ENCODE results near the gene TNIP1. TPM values are rescaled to one million over a fixed set of nuclear protein-coding genes. Genes with fewer than 3 reads are reported as not detected.

The TNIP1 gene
- total RNA-seq, 2 experiments from 2014 or later, result 197 to 206 TPM

GRCh38 chr5:151108566-151108965 is 27.7 kb upstream of the TNIP1 start:
- CTCF ChIA-PET, result interaction anchor here (0.8 to 1.3 kb wide), 3 partner anchors 17 to 57 kb away, joined by 3 to 4 read pairs (median 3); no protein-coding TSS in a partner anchor
- POLR2A ChIA-PET, result no interaction called here

GRCh38 chr5:151107738-151108520 is 27.1 kb upstream of the TNIP1 start:
- CTCF ChIA-PET, result interaction anchor here (0.8 to 1.3 kb wide), 2 partner anchors 18 to 57 kb away, joined by 3 to 4 read pairs; no protein-coding TSS in a partner anchor
- POLR2A ChIA-PET, result no interaction called here

DNA sequence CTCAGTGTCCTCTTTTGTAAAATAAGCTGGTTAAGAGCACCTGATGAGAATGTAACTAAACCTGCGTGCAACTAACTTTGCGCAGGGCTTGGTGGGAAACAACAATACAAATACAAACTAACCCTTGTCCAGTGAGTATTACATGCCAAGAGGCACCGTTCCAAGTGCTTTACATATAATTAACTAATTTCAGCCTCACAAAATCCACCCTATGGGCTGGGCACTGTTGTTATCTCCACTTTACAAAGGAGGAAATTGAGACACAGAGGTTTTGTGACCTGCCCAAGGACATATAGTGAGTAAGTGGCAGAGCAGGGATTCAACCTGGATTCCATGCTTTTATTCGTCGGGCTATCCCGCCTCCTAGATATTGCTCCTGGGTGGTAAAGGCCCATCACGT is 26.2 kb upstream of the TNIP1 start:
- CTCF ChIA-PET, result interaction anchor here (1.7 to 2.0 kb wide), 2 partner anchors 8 to 19 kb away, joined by 7 to 8 read pairs; no protein-coding TSS in a partner anchor
- POLR2A ChIA-PET, result no interaction called here

GRCh38 chr5:151106509-151106908 is 25.7 kb upstream of the TNIP1 start:
- ChIA-PET CTCF (interaction anchor here (1.7 to 2.0 kb wide), 2 partner anchors 9 to 20 kb away, joined by 7 to 8 read pairs; no protein-coding TSS in a partner anchor), POLR2A (no interaction called here)

- POLR2A ChIA-PET, result no interaction called here
- CTCF ChIA-PET, result interaction anchor here (1.7 to 2.0 kb wide), 2 partner anchors 9 to 20 kb away, joined by 7 to 8 read pairs; no protein-coding TSS in a partner anchor
Observed at GRCh38 chr5:151106043-151106442, 25.2 kb upstream of the TNIP1 start.

GRCh38 chr5:151105561-151105960 is 24.7 kb upstream of the TNIP1 start:
- CTCF ChIA-PET, result interaction anchor here (1.7 to 2.0 kb wide), 2 partner anchors 10 to 21 kb away, joined by 7 to 8 read pairs; no protein-coding TSS in a partner anchor
- POLR2A ChIA-PET, result no interaction called here

DNA sequence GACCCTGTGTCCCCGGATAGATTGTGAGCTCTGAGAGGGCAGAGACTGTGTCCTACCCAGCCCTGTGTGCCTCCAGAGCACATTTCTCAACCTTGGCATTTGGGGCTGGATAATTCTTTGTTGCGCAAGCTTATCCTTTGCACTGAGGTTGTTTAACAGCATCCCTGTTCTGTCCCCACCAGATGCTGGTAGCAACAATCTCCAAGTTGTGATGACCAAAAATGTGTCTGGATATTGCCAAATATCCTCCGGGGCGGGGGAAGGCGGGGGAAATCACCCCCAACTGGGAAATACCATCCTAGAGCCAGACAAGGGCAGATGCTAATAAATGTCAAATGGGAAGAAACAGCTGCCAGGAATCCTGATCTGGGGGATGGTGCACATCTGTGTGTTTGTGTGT is 24.0 kb upstream of the TNIP1 start:
- POLR2A ChIA-PET, result no interaction called here

DNA sequence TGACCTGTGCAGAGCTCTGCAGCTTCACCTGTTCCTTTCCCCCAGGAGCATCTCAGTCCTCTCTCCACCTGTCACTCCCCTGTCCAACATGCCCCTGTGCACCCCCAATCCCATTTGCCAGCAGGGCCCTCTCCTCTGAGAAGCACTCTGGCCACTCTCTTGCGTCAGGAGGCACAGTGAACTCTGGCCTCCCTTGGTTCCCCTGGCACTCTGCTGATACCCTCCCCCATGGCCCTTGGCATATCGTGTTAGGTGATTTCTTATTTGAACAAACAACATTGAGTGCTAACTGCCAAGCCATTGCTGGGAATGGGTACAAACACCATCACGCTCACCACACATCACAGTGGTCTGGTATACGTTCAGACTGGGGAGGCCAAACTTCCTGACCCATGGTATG is 20.9 kb upstream of the TNIP1 start:
- CTCF ChIA-PET, result interaction anchor here (1.0 to 1.3 kb wide), 2 partner anchors 13 to 51 kb away, joined by 3 to 6 read pairs; no protein-coding TSS in a partner anchor
- POLR2A ChIA-PET, result no interaction called here

More for the DNA sequence above, 24.0 kb upstream of the TNIP1 start:
- CTCF ChIA-PET, result no interaction called here

GRCh38 chr5:151101151-151101550 is 20.3 kb upstream of the TNIP1 start:
- CTCF ChIA-PET, result interaction anchor here (1.0 to 3.6 kb wide), 2 partner anchors 14 to 50 kb away, joined by 6 to 18 read pairs; no protein-coding TSS in a partner anchor
- POLR2A ChIA-PET, result no interaction called here

GRCh38 chr5:151100681-151101080 is 19.8 kb upstream of the TNIP1 start:
- ChIA-PET POLR2A (no interaction called here), CTCF (interaction anchor here (3.6 kb wide), 1 partner anchor 15 kb away, joined by 18 read pairs; no protein-coding TSS in a partner anchor)

DNA sequence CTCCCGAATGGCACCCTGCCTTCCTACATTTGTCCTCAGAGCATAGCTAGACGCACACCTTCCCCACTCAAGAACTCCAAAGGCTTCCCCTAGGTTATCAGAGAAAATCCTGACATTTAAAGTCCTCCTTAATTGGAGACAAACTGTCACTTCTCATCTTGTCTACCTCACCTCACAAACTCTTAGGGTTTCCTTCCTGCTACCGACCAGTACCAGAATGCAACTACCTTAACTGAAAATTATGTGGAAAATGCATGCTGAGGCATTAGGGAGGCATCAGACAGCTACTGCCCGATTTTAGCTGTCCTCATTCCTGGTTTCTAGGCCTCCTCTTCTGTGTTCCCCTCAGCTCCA is 17.9 kb upstream of the TNIP1 start:
- ChIA-PET POLR2A (interaction anchor here (1.2 to 1.7 kb wide), 3 partner anchors 9 to 15 kb away, joined by 3 to 6 read pairs (median 3); no protein-coding TSS in a partner anchor), CTCF (interaction anchor here (1.1 to 3.7 kb wide), 5 partner anchors 12 to 51 kb away, joined by 3 to 18 read pairs (median 6); no protein-coding TSS in a partner anchor)

- POLR2A ChIA-PET, result interaction anchor here (0.9 to 1.7 kb wide), 5 partner anchors 9 to 20 kb away, joined by 3 to 6 read pairs (median 4); partner anchors contain the start of gene TNIP1
Observed at GRCh38 chr5:151097820-151098767, 17.3 kb upstream of the TNIP1 start.

DNA sequence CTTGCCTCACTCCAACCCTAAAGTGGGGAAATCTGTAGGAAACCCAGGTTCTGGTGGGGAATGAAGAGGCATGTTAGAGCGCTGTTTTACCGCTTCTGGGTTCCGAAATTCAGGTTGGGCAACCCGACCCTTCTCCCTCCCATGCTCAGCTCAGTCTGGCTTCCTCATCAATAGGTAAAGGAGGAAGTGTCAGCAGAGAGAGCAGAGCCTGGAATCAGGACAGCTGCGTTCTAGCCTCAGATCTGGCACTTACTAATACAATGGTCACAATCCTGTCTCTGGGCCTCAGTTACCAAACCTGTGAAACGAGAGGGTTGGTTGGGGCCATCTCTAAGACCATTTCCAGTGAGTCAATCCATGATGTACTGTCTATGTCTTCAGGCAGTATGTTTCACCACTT is 16.2 kb upstream of the TNIP1 start:
- ChIA-PET CTCF (interaction anchor here (0.6 to 3.7 kb wide), 5 partner anchors 17 to 68 kb away, joined by 4 to 16 read pairs (median 5); no protein-coding TSS in a partner anchor), POLR2A (no interaction called here)

More at GRCh38 chr5:151097820-151098767, 17.3 kb upstream of the TNIP1 start:
- CTCF ChIA-PET, result interaction anchor here (1.0 to 3.7 kb wide), 7 partner anchors 13 to 50 kb away, joined by 3 to 18 read pairs (median 5); no protein-coding TSS in a partner anchor

DNA sequence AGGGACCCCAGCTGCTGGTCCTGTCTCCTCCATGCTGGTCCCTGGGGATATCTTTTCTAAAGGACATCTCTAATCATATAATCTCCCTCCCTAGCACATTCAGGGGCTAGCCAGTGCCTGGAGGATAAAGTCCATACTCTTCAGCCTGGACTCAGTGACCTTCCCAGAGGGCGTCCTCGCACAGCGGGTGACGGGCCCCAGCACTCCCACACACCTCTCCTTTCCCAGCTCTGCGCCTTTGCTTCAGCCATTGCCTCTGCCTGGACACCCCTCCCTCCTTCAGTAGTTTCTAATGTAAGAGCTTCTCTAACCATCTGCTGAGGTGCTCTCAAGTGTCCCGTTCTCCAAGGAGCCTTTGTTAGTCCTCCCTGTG is 15.2 kb upstream of the TNIP1 start:
- CTCF ChIA-PET, result interaction anchor here (1.1 to 3.7 kb wide), 4 partner anchors 20 to 69 kb away, joined by 4 to 16 read pairs (median 6); no protein-coding TSS in a partner anchor
- POLR2A ChIA-PET, result interaction anchor here (1.3 kb wide), 1 partner anchor 17 kb away, joined by 3 read pairs; no protein-coding TSS in a partner anchor

- CTCF ChIA-PET, result interaction anchor here (0.6 to 3.7 kb wide), 4 partner anchors 14 to 46 kb away, joined by 3 to 16 read pairs (median 5); no protein-coding TSS in a partner anchor
- POLR2A ChIA-PET, result interaction anchor here (0.9 to 1.3 kb wide), 4 partner anchors 12 to 29 kb away, joined by 3 to 4 read pairs (median 3); no protein-coding TSS in a partner anchor
Observed at GRCh38 chr5:151095341-151096000, 14.6 kb upstream of the TNIP1 start.

- CTCF ChIA-PET, result interaction anchor here (0.9 to 2.3 kb wide), 2 partner anchors 13 to 43 kb away, joined by 3 to 11 read pairs; no protein-coding TSS in a partner anchor
- POLR2A ChIA-PET, result interaction anchor here (0.9 to 1.3 kb wide), 5 partner anchors 11 to 29 kb away, joined by 3 to 4 read pairs (median 3); no protein-coding TSS in a partner anchor
Observed at GRCh38 chr5:151094852-151095245, 14.0 kb upstream of the TNIP1 start.

DNA sequence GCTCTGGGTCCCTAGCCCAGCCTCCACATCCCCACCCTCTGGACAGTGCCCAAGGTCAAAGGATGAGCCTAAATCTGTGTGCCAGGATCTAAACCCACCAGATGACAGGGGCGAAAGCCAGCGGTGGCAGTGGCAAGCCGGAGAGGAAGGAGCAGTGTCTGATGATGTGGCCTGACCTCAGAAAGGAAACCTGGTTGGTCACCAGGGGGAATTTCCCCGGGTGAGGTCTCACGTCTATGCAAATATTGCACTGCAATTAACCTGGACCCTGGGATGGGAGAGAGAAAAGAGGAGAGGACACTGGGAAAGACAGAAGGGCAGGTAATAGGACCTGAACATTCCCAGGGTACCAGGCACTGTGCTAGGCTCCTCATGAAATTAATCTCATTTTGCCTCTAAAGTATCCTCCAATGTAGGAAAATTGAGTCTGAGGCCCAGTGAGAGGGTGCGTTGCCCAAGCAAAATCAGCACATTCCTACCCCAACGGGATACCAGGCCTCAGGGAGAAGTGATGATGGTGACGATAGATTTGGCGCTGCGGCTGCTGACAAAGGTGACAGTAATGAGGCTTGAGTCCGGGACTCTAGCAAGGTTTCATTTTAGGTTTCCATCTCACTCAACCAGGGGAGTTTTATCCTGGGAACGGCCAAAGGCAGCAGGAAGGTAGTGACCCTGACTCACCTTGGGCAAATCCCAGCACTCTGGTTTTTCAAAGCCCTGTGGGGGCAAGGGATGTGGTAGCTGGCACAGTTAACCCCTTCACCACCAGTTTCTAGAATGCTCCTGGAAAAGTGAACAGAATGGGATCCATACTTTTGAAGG is 13.4 kb upstream of the TNIP1 start:
- CTCF ChIA-PET, result interaction anchor here (0.9 to 2.3 kb wide), 3 partner anchors 13 to 42 kb away, joined by 3 to 11 read pairs (median 3); no protein-coding TSS in a partner anchor
- POLR2A ChIA-PET, result interaction anchor here (0.9 to 1.3 kb wide), 4 partner anchors 10 to 28 kb away, joined by 3 to 4 read pairs (median 3); no protein-coding TSS in a partner anchor
